ENCODE measurements around the gene CTSD.

CTSD gene

DNA sequence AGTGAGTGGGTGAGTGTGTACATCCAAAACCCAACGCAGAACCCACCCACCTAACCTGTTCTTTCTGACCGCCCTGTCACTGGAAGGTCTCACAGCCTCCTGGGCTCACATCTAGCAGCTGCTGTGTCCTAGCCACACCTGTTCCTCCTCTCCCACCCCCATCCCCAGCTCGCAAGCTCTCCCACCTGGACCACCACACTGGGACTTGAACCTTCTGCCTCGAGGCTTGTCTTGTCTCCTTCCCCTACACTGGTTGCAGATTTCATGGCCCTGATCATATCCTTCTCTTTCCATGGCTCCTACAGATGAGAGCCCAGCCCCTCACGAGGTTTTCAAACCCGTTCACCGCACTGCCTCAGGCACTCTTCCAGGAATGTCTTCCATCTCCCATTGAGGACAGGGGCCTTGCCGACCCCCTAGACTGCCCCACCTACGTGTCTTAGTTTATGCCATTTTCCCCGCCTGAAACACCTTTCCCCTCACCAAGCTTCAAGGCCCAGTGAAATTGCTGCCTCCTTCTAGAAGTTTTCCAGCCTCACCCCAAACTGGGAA, 20.1 kb downstream of the CTSD start:
- CTCF ChIA-PET = no interaction called here
- TF ChIP-seq L3MBTL2 (conservative IDR thresholded peaks at IDR 0.05) = no peak
- no peak for TF ChIP-seq FOXM1 (IDR thresholded peaks at IDR 0.05; ENCODE audit: borderline replicate concordance)
- TF ChIP-seq ELF4 (IDR thresholded peaks at IDR 0.05) = no peak
- no peak for TF ChIP-seq BHLHE40 (IDR thresholded peaks at IDR 0.05; ENCODE audit: borderline replicate concordance)
- no peak for TF ChIP-seq HDGF (IDR thresholded peaks at IDR 0.05; ENCODE audit: borderline replicate concordance)
- no peak for TF ChIP-seq TARDBP (IDR thresholded peaks at IDR 0.05)
- no peak for TF ChIP-seq FOXA1 (IDR thresholded peaks at IDR 0.05)
- TF ChIP-seq SUZ12 (IDR thresholded peaks at IDR 0.05) = no peak
- TF ChIP-seq ARNT (IDR thresholded peaks at IDR 0.05) = no peak
- no peak for TF ChIP-seq ZNF384 (IDR thresholded peaks at IDR 0.05)
- TF ChIP-seq CTBP1 (IDR thresholded peaks at IDR 0.05; ENCODE audit: borderline replicate concordance) = no peak
- TF ChIP-seq SP1 (IDR thresholded peaks at IDR 0.05) = no peak
- no peak for TF ChIP-seq NFRKB (IDR thresholded peaks at IDR 0.05)
- TF ChIP-seq PKNOX1 (IDR thresholded peaks at IDR 0.05) = no peak
- POLR2A ChIA-PET = no interaction called here
- DNase-seq (ENCODE audit: extremely low spot score) = no peak

GRCh38 chr11:1742869-1743584, 20.7 kb downstream of the CTSD start:
- DNase-seq (ENCODE audit: extremely low spot score) = no peak
- TF ChIP-seq PKNOX1 (IDR thresholded peaks at IDR 0.05) (no peak), BHLHE40 (IDR thresholded peaks at IDR 0.05; ENCODE audit: borderline replicate concordance) (no peak), SP1 (IDR thresholded peaks at IDR 0.05) (no peak), FOXK2 (IDR thresholded peaks at IDR 0.05) (no peak), FOXA1 (IDR thresholded peaks at IDR 0.05) (no peak)
- CTCF ChIA-PET = no interaction called here
- POLR2A ChIA-PET = no interaction called here

GRCh38 chr11:1742371-1742770, 21.4 kb downstream of the CTSD start:
- POLR2A ChIA-PET = no interaction called here
- TF ChIP-seq FOXK2 (IDR thresholded peaks at IDR 0.05) = no peak
- TF ChIP-seq FOXA1 (IDR thresholded peaks at IDR 0.05) = no peak
- no peak for TF ChIP-seq BHLHE40 (IDR thresholded peaks at IDR 0.05; ENCODE audit: borderline replicate concordance)
- no peak for TF ChIP-seq NFRKB (IDR thresholded peaks at IDR 0.05)
- TF ChIP-seq PKNOX1 (IDR thresholded peaks at IDR 0.05) = no peak
- no peak for TF ChIP-seq TARDBP (IDR thresholded peaks at IDR 0.05)
- CTCF ChIA-PET = interaction anchor here (0.7 kb wide), 1 partner anchor 48 kb away, joined by 3 read pairs; no protein-coding TSS in a partner anchor
- DNase-seq (ENCODE audit: extremely low spot score) = no peak

DNA sequence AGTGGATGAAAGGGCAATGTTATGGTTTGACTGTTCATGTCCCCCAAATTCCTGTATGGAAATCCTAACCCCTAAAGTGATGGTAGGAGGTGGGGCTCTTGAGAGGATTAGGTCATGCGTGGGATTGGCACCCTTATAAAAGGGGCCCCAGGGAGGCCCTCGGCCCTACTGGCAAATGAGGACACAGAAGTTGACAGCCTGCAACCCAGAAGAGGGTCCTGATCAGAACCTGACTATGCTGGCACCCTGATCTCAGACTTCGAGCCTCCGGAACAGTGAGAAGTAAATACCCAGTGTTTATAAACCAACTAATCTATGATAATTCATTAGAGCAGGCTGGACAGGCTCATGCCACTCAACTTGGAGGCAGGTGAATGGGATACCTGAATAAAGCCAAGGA, 22.0 kb downstream of the CTSD start:
- CTCF ChIA-PET = interaction anchor here (0.7 kb wide), 1 partner anchor 48 kb away, joined by 3 read pairs; no protein-coding TSS in a partner anchor
- POLR2A ChIA-PET = no interaction called here
- no peak for TF ChIP-seq FOXK2 (IDR thresholded peaks at IDR 0.05)
- TF ChIP-seq SP1 (IDR thresholded peaks at IDR 0.05) = no peak
- TF ChIP-seq FOXA1 (IDR thresholded peaks at IDR 0.05) = no peak
- DNase-seq (ENCODE audit: extremely low spot score) = no peak

- TF ChIP-seq L3MBTL2 (conservative IDR thresholded peaks at IDR 0.05) (no peak), SP1 (IDR thresholded peaks at IDR 0.05) (no peak), FOXM1 (IDR thresholded peaks at IDR 0.05; ENCODE audit: borderline replicate concordance) (no peak), SUZ12 (IDR thresholded peaks at IDR 0.05) (no peak), ELF4 (IDR thresholded peaks at IDR 0.05) (no peak), PKNOX1 (IDR thresholded peaks at IDR 0.05) (no peak), LEF1 (IDR thresholded peaks at IDR 0.05; ENCODE audit: borderline replicate concordance) (no peak), NFRKB (IDR thresholded peaks at IDR 0.05) (no peak), CTBP1 (IDR thresholded peaks at IDR 0.05; ENCODE audit: borderline replicate concordance) (no peak), FOXK2 (IDR thresholded peaks at IDR 0.05) (no peak), BHLHE40 (IDR thresholded peaks at IDR 0.05; ENCODE audit: borderline replicate concordance) (no peak), FOXA1 (IDR thresholded peaks at IDR 0.05) (no peak), TARDBP (IDR thresholded peaks at IDR 0.05) (no peak), HDGF (IDR thresholded peaks at IDR 0.05; ENCODE audit: borderline replicate concordance) (no peak)
- no peak for DNase-seq (ENCODE audit: extremely low spot score)
- CTCF ChIA-PET = interaction anchor here (1.2 kb wide), 1 partner anchor 88 kb away, joined by 3 read pairs; no protein-coding TSS in a partner anchor
- POLR2A ChIA-PET = no interaction called here
Measured at GRCh38 chr11:1740786-1741530, 22.8 kb downstream of the CTSD start.

- no peak for DNase-seq (ENCODE audit: extremely low spot score)
- POLR2A ChIA-PET = no interaction called here
- CTCF ChIA-PET = no interaction called here
- TF ChIP-seq TARDBP (IDR thresholded peaks at IDR 0.05) = no peak
- no peak for TF ChIP-seq CTBP1 (IDR thresholded peaks at IDR 0.05; ENCODE audit: borderline replicate concordance)
- TF ChIP-seq FOXM1 (IDR thresholded peaks at IDR 0.05; ENCODE audit: borderline replicate concordance) = no peak
- TF ChIP-seq HDGF (IDR thresholded peaks at IDR 0.05; ENCODE audit: borderline replicate concordance) = no peak
- TF ChIP-seq BHLHE40 (IDR thresholded peaks at IDR 0.05; ENCODE audit: borderline replicate concordance) = no peak
- no peak for TF ChIP-seq FOXA1 (IDR thresholded peaks at IDR 0.05)
- TF ChIP-seq ELF4 (IDR thresholded peaks at IDR 0.05) = no peak
- no peak for TF ChIP-seq PKNOX1 (IDR thresholded peaks at IDR 0.05)
- TF ChIP-seq SP1 (IDR thresholded peaks at IDR 0.05) = no peak
- TF ChIP-seq LEF1 (IDR thresholded peaks at IDR 0.05; ENCODE audit: borderline replicate concordance) = no peak
- TF ChIP-seq ZNF384 (IDR thresholded peaks at IDR 0.05) = no peak
- no peak for TF ChIP-seq FOXK2 (IDR thresholded peaks at IDR 0.05)
- no peak for TF ChIP-seq ARNT (IDR thresholded peaks at IDR 0.05)
- TF ChIP-seq NFRKB (IDR thresholded peaks at IDR 0.05) = no peak
Measured at GRCh38 chr11:1739576-1739975, 24.2 kb downstream of the CTSD start.

Data from HEK293T (cell line).